Neutrophil (primary cell): ENCODE measurements around the gene FOSB.

Source experiments
- H3K27ac ChIP-seq: fragments of 200-600 bp; sonication (generic); 2 replicates; pipeline ENCODE4 v1.5.1; 2016; ENCODE audit warnings: mild to moderate bottlenecking, moderate library complexity
- H3K27me3 ChIP-seq: fragments of 200-600 bp; sonication (generic); 2 replicates; pipeline ENCODE4 v1.6.0; 2016; ENCODE audit warnings: mild to moderate bottlenecking
- H3K36me3 ChIP-seq: fragments of 200-600 bp; sonication (generic); 2 replicates; pipeline ENCODE4 v1.5.1; 2017
- H3K4me1 ChIP-seq, 2 experiments: fragments of 200-600 bp in 1 of 2; sonication (generic) in 1 of 2; 1 replicate in 1 of 2; 2 replicates in 1 of 2; pipeline versions ENCODE4 v1.5.1 to v1.6.1; 2013 to 2016; ENCODE audit warnings: low read depth in 1 of 2, low read length in 1 of 2, mild to moderate bottlenecking in 1 of 2, moderate library complexity in 1 of 2; ENCODE audit not compliant: control insufficient read depth in 1 of 2, insufficient read depth in 1 of 2
- H3K4me3 ChIP-seq, 2 experiments: fragments of 200-600 bp in 1 of 2; sonication (generic) in 1 of 2; 1 replicate in 1 of 2; 2 replicates in 1 of 2; pipeline ENCODE4 v1.5.1; 2013 to 2016; ENCODE audit warnings: low read depth in 1 of 2, low read length in 1 of 2, mild to moderate bottlenecking in 1 of 2, moderate library complexity in 1 of 2
- H3K9me3 ChIP-seq: fragments of 200-600 bp; sonication (generic); 2 replicates; pipeline ENCODE4 v1.5.1; 2016
- CTCF ChIP-seq: fragments of 200-600 bp; sonication (generic); IDR thresholded peaks from 2 replicates; pipeline ENCODE4 v1.5.1; 2016; ENCODE audit warnings: antibody characterized with exemption

The FOSB gene

GRCh38 chr19:45483033-45483432 is 15.2 kb downstream of the FOSB start:
- H3K9me3 ChIP-seq, result no peaks in the 10 kb centered on the region
- TF ChIP-seq CTCF, result no peak
- peaks cover 19 to 25% of the 10 kb centered on the region in 2 experiments for H3K4me1 ChIP-seq
- no peaks in the 10 kb centered on the region for H3K36me3 ChIP-seq
- no peak overlapping the region for H3K4me3 ChIP-seq
- H3K27ac ChIP-seq, result no peak overlapping the region
- peaks cover 25% of the 10 kb centered on the region for H3K27me3 ChIP-seq

DNA sequence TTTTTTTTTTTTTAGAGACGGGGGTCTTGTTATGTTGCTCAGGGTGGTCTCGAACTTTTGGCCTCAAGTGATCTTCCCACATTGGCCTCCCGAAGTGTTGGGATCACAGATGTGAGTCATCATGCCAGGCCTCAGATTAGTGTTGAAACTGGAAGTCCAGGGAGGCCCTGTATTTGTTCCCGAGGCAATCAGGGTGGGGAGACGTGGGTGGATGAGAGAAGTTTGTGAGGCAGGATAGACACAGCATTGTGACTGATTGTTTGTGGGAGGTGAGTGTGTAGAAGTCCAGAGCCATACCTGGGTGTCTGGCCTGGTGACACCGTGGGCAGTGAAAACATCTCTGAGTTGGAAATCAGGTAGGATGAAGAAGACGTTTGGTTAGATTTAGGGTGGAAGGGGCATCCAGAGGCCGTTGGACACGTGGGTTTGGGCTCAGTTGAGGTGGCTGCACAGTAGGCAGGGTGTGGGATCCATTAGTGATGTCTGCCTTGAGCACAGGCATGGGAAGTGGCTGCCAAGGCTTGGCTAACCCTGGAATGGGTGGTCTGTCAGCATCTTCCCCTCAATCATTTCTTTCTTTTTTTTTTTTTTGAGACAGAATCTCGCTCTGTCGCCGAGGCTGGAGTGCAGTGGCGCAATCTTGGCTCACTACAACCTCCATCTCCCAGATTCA is 16.6 kb downstream of the FOSB start:
- no peak overlapping the region for H3K27ac ChIP-seq
- no peaks in the 10 kb centered on the region for H3K36me3 ChIP-seq
- no peaks in the 10 kb centered on the region for H3K9me3 ChIP-seq
- peaks cover 24% of the 10 kb centered on the region for H3K27me3 ChIP-seq
- H3K4me3 ChIP-seq, result no peak overlapping the region
- H3K4me1 ChIP-seq, result peaks cover 5 to 12% of the 10 kb centered on the region in 2 experiments
- no peak for TF ChIP-seq CTCF

DNA sequence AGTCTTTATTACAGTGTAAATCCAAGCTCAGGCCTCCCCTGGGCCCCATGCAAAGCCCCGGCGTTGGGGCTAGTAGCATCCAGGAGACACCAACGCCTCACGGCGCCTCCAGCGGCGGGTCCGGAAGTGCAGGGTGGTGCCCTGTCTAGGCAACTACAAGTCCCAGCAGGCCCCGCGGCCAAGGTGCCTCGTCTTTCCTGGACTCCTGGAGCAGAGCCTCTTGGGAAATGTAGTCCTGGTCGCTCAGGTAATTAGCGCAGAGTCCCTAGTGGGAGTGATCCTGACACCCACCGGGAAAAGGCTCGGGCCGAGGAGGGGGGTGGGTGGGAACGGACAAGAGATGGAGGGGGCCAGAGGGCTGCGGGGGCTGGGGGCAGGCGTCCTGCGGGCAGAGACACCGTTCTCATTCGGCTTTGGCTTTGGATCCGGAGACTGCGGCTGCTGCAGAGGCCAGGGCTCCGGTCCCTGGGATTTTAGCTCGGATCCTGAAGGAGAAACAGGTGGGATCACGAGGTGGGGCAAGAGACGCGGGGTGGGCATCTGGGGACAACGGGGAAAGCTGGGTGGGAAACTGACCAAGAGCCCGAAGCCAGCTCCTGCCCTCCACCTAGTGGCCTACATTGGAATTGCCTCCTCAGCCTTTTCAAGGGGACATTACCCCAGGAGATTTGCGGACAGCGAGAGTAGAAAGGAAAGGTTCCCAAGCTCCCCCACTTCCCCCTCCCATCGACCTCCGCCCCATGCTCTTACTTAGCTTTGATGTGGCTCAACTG is 17.7 kb downstream of the FOSB start:
- peak overlapping the region; percentile 51 for H3K27ac ChIP-seq
- peak; percentile 92 for TF ChIP-seq CTCF
- H3K9me3 ChIP-seq, result no peaks in the 10 kb centered on the region
- peaks cover 24% of the 10 kb centered on the region for H3K27me3 ChIP-seq
- peaks cover 4 to 12% of the 10 kb centered on the region in 2 experiments for H3K4me1 ChIP-seq
- H3K4me3 ChIP-seq, result peak overlapping the region; percentile 58 to 83
- H3K36me3 ChIP-seq, result no peaks in the 10 kb centered on the region

DNA sequence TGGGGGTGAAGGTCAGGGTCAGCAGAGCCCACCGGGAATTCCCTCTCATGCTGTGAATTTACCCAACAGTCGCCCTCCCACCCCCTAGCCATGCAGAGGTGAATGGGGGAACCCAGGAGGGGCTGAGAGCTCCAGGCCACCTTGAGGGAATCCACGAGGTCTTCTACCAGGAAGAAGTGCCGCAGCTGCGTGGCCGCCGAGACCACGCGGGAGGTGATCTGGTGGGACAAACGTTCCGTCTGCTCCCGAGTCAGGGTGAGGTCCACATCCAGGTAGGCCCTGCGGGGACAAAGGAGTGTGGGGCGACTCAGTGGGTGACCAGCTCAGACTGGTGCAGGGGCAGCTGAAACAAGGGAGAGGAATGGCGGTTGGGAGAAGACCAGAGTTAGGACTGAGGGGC is 20.9 kb downstream of the FOSB start:
- H3K9me3 ChIP-seq, result no peaks in the 10 kb centered on the region
- peaks cover 17 to 25% of the 10 kb centered on the region in 2 experiments for H3K4me1 ChIP-seq
- peaks cover 18% of the 10 kb centered on the region for H3K27me3 ChIP-seq
- no peak overlapping the region for H3K4me3 ChIP-seq
- H3K27ac ChIP-seq, result no peak overlapping the region
- no peak for TF ChIP-seq CTCF
- H3K36me3 ChIP-seq, result no peaks in the 10 kb centered on the region

DNA sequence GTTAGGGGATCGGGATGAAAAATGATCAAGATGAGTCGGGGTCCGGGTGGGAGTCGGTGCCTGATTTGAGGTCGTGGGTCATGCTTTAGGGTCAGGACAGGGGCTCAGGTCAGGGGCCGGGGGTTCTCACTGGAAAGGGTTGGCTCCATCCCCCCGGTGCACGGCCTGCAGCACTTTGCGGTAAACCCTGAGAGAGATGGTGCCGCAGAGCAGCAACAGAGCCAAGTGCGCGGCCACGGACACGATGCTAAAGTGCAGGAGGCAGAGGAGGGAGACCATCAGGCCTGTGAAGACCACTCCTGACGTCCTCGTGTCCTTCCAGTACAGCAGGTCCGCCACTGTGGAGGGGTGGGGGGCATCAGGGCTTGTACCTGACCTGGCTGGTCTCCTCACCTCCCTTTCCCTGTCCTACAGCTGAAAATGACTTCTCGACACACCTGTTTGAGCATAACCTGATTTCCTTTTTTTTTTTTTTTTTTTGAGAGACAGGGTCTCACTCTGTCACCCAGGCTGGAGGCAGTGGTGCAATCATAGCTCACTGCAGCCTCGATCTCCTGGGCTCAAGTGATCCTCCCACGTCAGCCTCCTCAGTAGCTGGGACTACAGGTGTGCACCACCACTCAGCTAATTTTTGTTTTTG is 21.5 kb downstream of the FOSB start:
- H3K27ac ChIP-seq, result no peak overlapping the region
- H3K4me1 ChIP-seq, result peaks cover 17 to 26% of the 10 kb centered on the region in 2 experiments
- no peak for TF ChIP-seq CTCF
- H3K36me3 ChIP-seq, result no peaks in the 10 kb centered on the region
- H3K4me3 ChIP-seq, result no peak overlapping the region
- peaks cover 20% of the 10 kb centered on the region for H3K27me3 ChIP-seq
- H3K9me3 ChIP-seq, result no peaks in the 10 kb centered on the region
